ENCODE measurements around the gene FAM83E. TPM values are rescaled to one million over a fixed set of nuclear protein-coding genes. Genes with fewer than 3 reads are reported as not detected.
A peak's percentile ranks its signal among the peaks of the same experiment; 100 is the strongest.

Gene FAM83E
- total RNA-seq, 1 experiment from 2014 or later, result 12.3 TPM

- no peak overlapping the region for H3K27ac ChIP-seq
Observed at GRCh38 chr19:48591021-48591420, 23.9 kb downstream of the FAM83E start.

GRCh38 chr19:48588670-48589401, 26.0 kb downstream of the FAM83E start:
- Histone ChIP-seq H3K27me3 (ENCODE audit: insufficient read depth, low read depth) (no peaks in the 10 kb centered on the region), H3K36me3 (ENCODE audit: low read depth) (no peaks in the 10 kb centered on the region), H3K4me3 (peak overlapping the region; percentile 43; the same call in 1 of the 2 replicates), H3K27ac (peak overlapping the region; percentile 73), H3F3A (ENCODE audit: insufficient read depth, low read depth) (peaks cover 20% of the 10 kb centered on the region), H3K4me2 (peak overlapping the region; percentile 69), H4K20me1 (ENCODE audit: insufficient read depth) (no peaks in the 10 kb centered on the region), H3K9me2 (ENCODE audit: insufficient read depth) (no peaks in the 10 kb centered on the region), H2AFZ (peak overlapping the region; percentile 71; the same call in 1 of the 2 replicates), H3K9me3 (ENCODE audit: insufficient read depth, low read depth) (no peaks in the 10 kb centered on the region), H3K79me2 (ENCODE audit: low read depth) (no peaks in the 10 kb centered on the region), H3K4me1 (replicated peaks; ENCODE audit: insufficient read depth) (peaks cover 14% of the 10 kb centered on the region)
- ChIA-PET CTCF (interaction anchor here (1.0 to 1.6 kb wide), 4 partner anchors 26 to 197 kb away, joined by 3 to 5 read pairs (median 4); partner anchors contain the start of genes FAM83E and KDELR1), POLR2A (ENCODE audit: unreplicated experiment) (interaction anchor here (0.7 kb wide), 1 partner anchor 12 kb away, joined by 3 read pairs; no protein-coding TSS in a partner anchor)
- intact Hi-C loops (cut with micrococcal nuclease; ENCODE audit: unreplicated experiment), result loop anchor here (1.0 to 2.0 kb wide), 2 partner anchors 26 to 269 kb away; partner anchors contain the start of gene FAM83E
- BruUV-seq (replicated peaks), result no TSS peak
- peak; percentile 93 to 96 for DNase-seq
- TF ChIP-seq EZH2 (IDR thresholded peaks at IDR 0.05; ENCODE audit: low read depth), result no peak
- TF ChIP-seq CTCF (conservative IDR thresholded peaks at IDR 0.05), result peak; percentile 94

More at GRCh38 chr19:48591021-48591420, 23.9 kb downstream of the FAM83E start:
- H2AFZ ChIP-seq, result no peak overlapping the region
- H3F3A ChIP-seq (ENCODE audit: insufficient read depth, low read depth), result peaks cover 23% of the 10 kb centered on the region
- intact Hi-C loops (cut with micrococcal nuclease; ENCODE audit: unreplicated experiment), result no loop called here
- no peaks in the 10 kb centered on the region for H4K20me1 ChIP-seq (ENCODE audit: insufficient read depth)
- no peaks in the 10 kb centered on the region for H3K9me3 ChIP-seq (ENCODE audit: insufficient read depth, low read depth)
- no peaks in the 10 kb centered on the region for H3K36me3 ChIP-seq (ENCODE audit: low read depth)
- TF ChIP-seq EZH2 (IDR thresholded peaks at IDR 0.05; ENCODE audit: low read depth) (no peak), CTCF (conservative IDR thresholded peaks at IDR 0.05) (peak; percentile 31; the same call in 1 of the 2 replicates)
- CTCF ChIA-PET, result interaction anchor here (0.5 kb wide), 1 partner anchor 98 kb away, joined by 17 read pairs; no protein-coding TSS in a partner anchor
- no TSS peak for BruUV-seq (replicated peaks)
- H3K4me3 ChIP-seq, result no peak overlapping the region
- H3K79me2 ChIP-seq (ENCODE audit: low read depth), result no peaks in the 10 kb centered on the region
- no peak overlapping the region for H3K4me2 ChIP-seq
- no peaks in the 10 kb centered on the region for H3K27me3 ChIP-seq (ENCODE audit: insufficient read depth, low read depth)
- DNase-seq, result no peak
- no peaks in the 10 kb centered on the region for H3K9me2 ChIP-seq (ENCODE audit: insufficient read depth)
- H3K4me1 ChIP-seq (replicated peaks; ENCODE audit: insufficient read depth), result peaks cover 10% of the 10 kb centered on the region
- POLR2A ChIA-PET (ENCODE audit: unreplicated experiment), result no interaction called here

- H3K27ac ChIP-seq, result no peak overlapping the region
- H3K27me3 ChIP-seq (ENCODE audit: insufficient read depth, low read depth), result no peaks in the 10 kb centered on the region
- POLR2A ChIA-PET (ENCODE audit: unreplicated experiment), result no interaction called here
- intact Hi-C loops (cut with micrococcal nuclease; ENCODE audit: unreplicated experiment), result no loop called here
- TF ChIP-seq EZH2 (IDR thresholded peaks at IDR 0.05; ENCODE audit: low read depth) (no peak), CTCF (conservative IDR thresholded peaks at IDR 0.05) (no peak)
- BruUV-seq (replicated peaks), result no TSS peak
- no peaks in the 10 kb centered on the region for H3K36me3 ChIP-seq (ENCODE audit: low read depth)
- CTCF ChIA-PET, result no interaction called here
- peaks cover 29% of the 10 kb centered on the region for H3F3A ChIP-seq (ENCODE audit: insufficient read depth, low read depth)
- no peaks in the 10 kb centered on the region for H3K9me3 ChIP-seq (ENCODE audit: insufficient read depth, low read depth)
- H3K79me2 ChIP-seq (ENCODE audit: low read depth), result no peaks in the 10 kb centered on the region
- no peaks in the 10 kb centered on the region for H4K20me1 ChIP-seq (ENCODE audit: insufficient read depth)
- H3K4me2 ChIP-seq, result no peak overlapping the region
- no peak overlapping the region for H2AFZ ChIP-seq
- H3K4me3 ChIP-seq, result no peak overlapping the region
- peaks cover 17% of the 10 kb centered on the region for H3K4me1 ChIP-seq (replicated peaks; ENCODE audit: insufficient read depth)
- no peaks in the 10 kb centered on the region for H3K9me2 ChIP-seq (ENCODE audit: insufficient read depth)
- no peak for DNase-seq
Observed at GRCh38 chr19:48587387-48587786, 27.5 kb downstream of the FAM83E start.

All from PC-9 (cell line).